PC-3 (cell line): ENCODE measurements around the gene EIF4G1.

ENCODE experiments used
- EZH2 ChIP-seq: fragments of 300-600 bp; sonication (generic); IDR thresholded peaks from one replicate; pipeline ENCODE4 v1.6.1; 2017; ENCODE audit warnings: antibody characterized with exemption, mild to moderate bottlenecking, low read length; ENCODE audit not compliant: unreplicated experiment
- TF ChIP-seq, protein P1 (sequence below): fragments of 300-600 bp; sonication (generic); conservative IDR thresholded peaks from 2 replicates; pipeline ENCODE4 v1.5.1; 2017; ENCODE audit warnings: antibody characterized with exemption, low read depth, mild to moderate bottlenecking, low read length

GRCh38 chr3:184362668-184363546, 48.5 kb downstream of the EIF4G1 start:
- TF ChIP-seq, protein P1, sequence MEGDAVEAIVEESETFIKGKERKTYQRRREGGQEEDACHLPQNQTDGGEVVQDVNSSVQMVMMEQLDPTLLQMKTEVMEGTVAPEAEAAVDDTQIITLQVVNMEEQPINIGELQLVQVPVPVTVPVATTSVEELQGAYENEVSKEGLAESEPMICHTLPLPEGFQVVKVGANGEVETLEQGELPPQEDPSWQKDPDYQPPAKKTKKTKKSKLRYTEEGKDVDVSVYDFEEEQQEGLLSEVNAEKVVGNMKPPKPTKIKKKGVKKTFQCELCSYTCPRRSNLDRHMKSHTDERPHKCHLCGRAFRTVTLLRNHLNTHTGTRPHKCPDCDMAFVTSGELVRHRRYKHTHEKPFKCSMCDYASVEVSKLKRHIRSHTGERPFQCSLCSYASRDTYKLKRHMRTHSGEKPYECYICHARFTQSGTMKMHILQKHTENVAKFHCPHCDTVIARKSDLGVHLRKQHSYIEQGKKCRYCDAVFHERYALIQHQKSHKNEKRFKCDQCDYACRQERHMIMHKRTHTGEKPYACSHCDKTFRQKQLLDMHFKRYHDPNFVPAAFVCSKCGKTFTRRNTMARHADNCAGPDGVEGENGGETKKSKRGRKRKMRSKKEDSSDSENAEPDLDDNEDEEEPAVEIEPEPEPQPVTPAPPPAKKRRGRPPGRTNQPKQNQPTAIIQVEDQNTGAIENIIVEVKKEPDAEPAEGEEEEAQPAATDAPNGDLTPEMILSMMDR: peak; percentile 70
- TF ChIP-seq EZH2: no peak
